Spinal cord (tissue), 10 donors: ENCODE results near the gene FRMD5. TPM values are rescaled to one million over a fixed set of nuclear protein-coding genes. Genes with fewer than 3 reads are reported as not detected.

Experiments
- DNase-seq, 6 donors: peaks; one replicate each; pipeline versions ENCODE4 v3.0.0 to v3.0.0-alpha.2; 2013 to 2015; ENCODE audit warnings: low spot score in 6 of 6, low read depth in 4 of 6
- H3K27ac ChIP-seq: one replicate; pipeline ENCODE4 v1.5.1; 2013; ENCODE audit warnings: low read depth, low read length, control low read depth
- H3K27me3 ChIP-seq: one replicate; pipeline ENCODE4 v1.6.1; 2013; ENCODE audit warnings: low read length; ENCODE audit not compliant: control insufficient read depth, insufficient read depth
- H3K36me3 ChIP-seq: one replicate; pipeline ENCODE4 v1.6.1; 2013; ENCODE audit warnings: low read length; ENCODE audit not compliant: control insufficient read depth, insufficient read depth
- H3K4me1 ChIP-seq: one replicate; pipeline ENCODE4 v1.6.1; 2013; ENCODE audit warnings: low read length; ENCODE audit not compliant: control insufficient read depth, insufficient read depth
- H3K4me3 ChIP-seq: one replicate; pipeline ENCODE4 v1.5.1; 2013; ENCODE audit warnings: low read depth, low read length, control low read depth
- H3K9me3 ChIP-seq: one replicate; pipeline ENCODE4 v1.6.1; 2013; ENCODE audit warnings: low read length; ENCODE audit not compliant: control insufficient read depth, insufficient read depth
- WGBS: methylation state at CpG from one replicate; pipeline ENCODE4 v1.1.5; 2013; ENCODE audit warnings: missing lambda C conversion rate; ENCODE audit not compliant: insufficient coverage; 5-methylcytosine and 5-hydroxymethylcytosine counted together
- polyA plus RNA-seq, 2 donors: library from polyadenylated mRNA; unstranded; fragments of 120-200 nt; gene quantifications; one replicate each; pipeline ENCODE4 v1.2.1, GENCODE V29; 2013; ENCODE audit not compliant: insufficient read length in 2 of 2
- total RNA-seq, 2 donors: library from RNA; depleted of rRNA in 1 of 2; stranded (reverse); fragments of 120-200 nt in 1 of 2; fragments of >200 nt in 1 of 2; gene quantifications; one replicate each; pipeline versions ENCODE4 v1.2.3 to v1.2.4, GENCODE V29; 2013 to 2014
- donor health status: healthy.

FRMD5 gene
- total and polyA plus RNA-seq, 4 donors, result 8.9 to 25.9 (median 20.2) TPM

DNA sequence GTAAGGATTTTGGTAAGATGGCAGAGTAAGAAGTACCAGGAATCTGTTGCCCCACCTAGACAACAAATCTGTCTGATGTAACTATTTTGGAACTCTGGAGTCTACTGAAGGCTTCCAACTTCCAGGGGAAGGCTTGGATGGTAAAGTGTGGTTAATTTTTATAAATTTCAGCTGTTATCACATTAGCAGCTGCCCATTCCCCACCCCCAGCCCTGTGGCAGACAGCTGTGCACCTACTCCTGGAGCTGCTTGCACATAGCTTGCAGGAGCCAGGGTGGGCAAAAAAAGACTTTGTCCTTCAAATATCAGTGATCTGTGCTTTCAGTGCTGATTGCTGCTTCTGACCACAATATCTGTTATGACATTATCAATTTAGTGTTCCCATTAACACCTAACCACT lies 47.4 kb downstream of the FRMD5 start:
- Histone ChIP-seq H3K9me3 (no peaks in the 10 kb centered on the region), H3K36me3 (no peaks in the 10 kb centered on the region), H3K27ac (no peak overlapping the region), H3K27me3 (no peaks in the 10 kb centered on the region), H3K4me3 (no peak overlapping the region), H3K4me1 (no peaks in the 10 kb centered on the region)
- no peak for DNase-seq

- 80% methylated on average over 1 of the region's 3 CpGs for WGBS
- Histone ChIP-seq H3K27me3 (no peaks in the 10 kb centered on the region), H3K27ac (no peak overlapping the region), H3K4me1 (no peaks in the 10 kb centered on the region), H3K4me3 (no peak overlapping the region), H3K9me3 (no peaks in the 10 kb centered on the region), H3K36me3 (no peaks in the 10 kb centered on the region)
- no peak for DNase-seq
Observed at GRCh38 chr15:44145495-44145894, 49.6 kb downstream of the FRMD5 start.

DNA sequence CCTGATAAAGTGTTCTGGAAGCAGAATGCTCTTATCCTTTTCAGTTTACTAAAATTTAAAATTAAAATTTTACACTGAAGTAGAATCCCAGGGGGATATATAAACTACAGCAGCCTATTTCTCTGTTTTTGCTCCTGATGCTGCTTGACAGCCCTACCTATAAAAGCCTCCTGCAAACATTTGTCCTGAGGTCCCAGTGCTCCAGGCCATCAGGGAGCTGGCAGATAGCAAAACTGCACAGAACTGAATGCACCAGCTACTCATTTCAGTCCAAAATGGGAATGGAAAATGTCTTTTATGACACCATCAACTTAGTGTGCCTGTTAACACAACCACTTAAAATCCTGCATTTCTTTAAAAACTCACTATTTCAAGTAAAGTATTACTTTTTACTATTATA lies 50.1 kb downstream of the FRMD5 start:
- H3K9me3 ChIP-seq, result no peaks in the 10 kb centered on the region

DNA sequence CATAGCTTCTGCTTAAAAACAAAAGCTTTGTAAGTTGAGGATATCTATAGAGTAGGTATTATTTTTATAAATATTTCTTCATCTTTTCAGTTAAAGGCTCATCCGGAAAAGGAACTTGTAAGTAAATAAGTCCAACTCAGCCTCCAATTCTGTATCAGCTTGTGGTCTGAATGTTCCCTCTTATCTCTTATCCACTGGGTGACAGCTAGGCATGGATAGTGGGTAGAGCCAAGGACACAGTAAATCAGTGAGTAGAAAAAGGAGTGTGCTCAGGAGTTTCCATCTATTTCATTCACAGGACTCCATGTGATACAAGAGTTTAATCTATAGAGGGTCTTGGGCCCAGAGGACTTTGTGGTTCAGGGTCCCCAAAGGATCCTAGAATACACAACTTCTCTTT lies 50.9 kb downstream of the FRMD5 start:
- Histone ChIP-seq H3K27me3 (no peaks in the 10 kb centered on the region), H3K9me3 (no peaks in the 10 kb centered on the region), H3K4me3 (no peak overlapping the region), H3K27ac (no peak overlapping the region), H3K36me3 (no peaks in the 10 kb centered on the region), H3K4me1 (no peaks in the 10 kb centered on the region)
- WGBS, result no CpG with 5 or more reads among the region's 1 CpG
- DNase-seq, result no peak

More for the DNA sequence above, 50.1 kb downstream of the FRMD5 start:
- Histone ChIP-seq H3K36me3 (no peaks in the 10 kb centered on the region), H3K4me1 (no peaks in the 10 kb centered on the region), H3K27me3 (no peaks in the 10 kb centered on the region), H3K4me3 (no peak overlapping the region), H3K27ac (no peak overlapping the region)
- DNase-seq, result no peak

- Histone ChIP-seq H3K4me3 (no peak overlapping the region), H3K36me3 (no peaks in the 10 kb centered on the region), H3K27ac (no peak overlapping the region), H3K4me1 (no peaks in the 10 kb centered on the region), H3K27me3 (no peaks in the 10 kb centered on the region), H3K9me3 (no peaks in the 10 kb centered on the region)
- WGBS, result no CpG with 5 or more reads among the region's 1 CpG
- no peak for DNase-seq
Observed at GRCh38 chr15:44137750-44138149, 57.3 kb downstream of the FRMD5 start.

GRCh38 chr15:44136991-44137477 lies 58.0 kb downstream of the FRMD5 start:
- H3K4me1 ChIP-seq, result no peaks in the 10 kb centered on the region
- no peaks in the 10 kb centered on the region for H3K9me3 ChIP-seq
- H3K27me3 ChIP-seq, result no peaks in the 10 kb centered on the region
- no peak overlapping the region for H3K4me3 ChIP-seq
- no peak overlapping the region for H3K27ac ChIP-seq
- DNase-seq, result no peak
- H3K36me3 ChIP-seq, result no peaks in the 10 kb centered on the region
- 86% methylated on average over 2 of the region's 3 CpGs for WGBS

GRCh38 chr15:44132057-44132456 lies 63.0 kb downstream of the FRMD5 start:
- no peaks in the 10 kb centered on the region for H3K9me3 ChIP-seq
- no peaks in the 10 kb centered on the region for H3K27me3 ChIP-seq
- 86% methylated on average over 7 of the region's 10 CpGs for whole genome bisulfite sequencing
- no peak for DNase-seq
- no peak overlapping the region for H3K27ac ChIP-seq
- no peaks in the 10 kb centered on the region for H3K36me3 ChIP-seq
- H3K4me3 ChIP-seq, result no peak overlapping the region
- no peaks in the 10 kb centered on the region for H3K4me1 ChIP-seq

- DNase-seq, result no peak
- H3K27ac ChIP-seq, result no peak overlapping the region
Observed at GRCh38 chr15:44130778-44131177, 64.3 kb downstream of the FRMD5 start.

GRCh38 chr15:44129911-44130310 lies 65.2 kb downstream of the FRMD5 start:
- no peak overlapping the region for H3K4me3 ChIP-seq
- H3K27me3 ChIP-seq, result no peaks in the 10 kb centered on the region
- no peak overlapping the region for H3K27ac ChIP-seq
- no peak for DNase-seq
- H3K36me3 ChIP-seq, result no peaks in the 10 kb centered on the region
- 89% methylated on average over 4 of the region's 5 CpGs for WGBS
- no peaks in the 10 kb centered on the region for H3K9me3 ChIP-seq
- H3K4me1 ChIP-seq, result no peaks in the 10 kb centered on the region

More at GRCh38 chr15:44130778-44131177, 64.3 kb downstream of the FRMD5 start:
- Histone ChIP-seq H3K9me3 (no peaks in the 10 kb centered on the region), H3K4me3 (no peak overlapping the region), H3K36me3 (no peaks in the 10 kb centered on the region), H3K4me1 (no peaks in the 10 kb centered on the region), H3K27me3 (no peaks in the 10 kb centered on the region)

- Histone ChIP-seq H3K36me3 (no peaks in the 10 kb centered on the region), H3K4me1 (no peaks in the 10 kb centered on the region), H3K9me3 (no peaks in the 10 kb centered on the region), H3K27ac (no peak overlapping the region), H3K4me3 (no peak overlapping the region), H3K27me3 (no peaks in the 10 kb centered on the region)
- DNase-seq, result no peak
Observed at GRCh38 chr15:44128443-44128842, 66.6 kb downstream of the FRMD5 start.
